Effector CD8-positive, alpha-beta T cell (primary cell): ENCODE results near the gene CTDP1.
"Not testable (repeated sequence)": the region's sequence is repeated elsewhere in the genome, so short reads cannot be mapped to it uniquely, and the experiment has no call there.

ENCODE experiments used
- DNase-seq: peaks from one replicate; lab custom pipeline; 2025; lab: John Stamatoyannopoulos, UW

The CTDP1 gene

GRCh38 chr18:79682481-79682880 is 2.9 kb downstream of the CTDP1 start:
- DNase-seq, result no peak

DNA sequence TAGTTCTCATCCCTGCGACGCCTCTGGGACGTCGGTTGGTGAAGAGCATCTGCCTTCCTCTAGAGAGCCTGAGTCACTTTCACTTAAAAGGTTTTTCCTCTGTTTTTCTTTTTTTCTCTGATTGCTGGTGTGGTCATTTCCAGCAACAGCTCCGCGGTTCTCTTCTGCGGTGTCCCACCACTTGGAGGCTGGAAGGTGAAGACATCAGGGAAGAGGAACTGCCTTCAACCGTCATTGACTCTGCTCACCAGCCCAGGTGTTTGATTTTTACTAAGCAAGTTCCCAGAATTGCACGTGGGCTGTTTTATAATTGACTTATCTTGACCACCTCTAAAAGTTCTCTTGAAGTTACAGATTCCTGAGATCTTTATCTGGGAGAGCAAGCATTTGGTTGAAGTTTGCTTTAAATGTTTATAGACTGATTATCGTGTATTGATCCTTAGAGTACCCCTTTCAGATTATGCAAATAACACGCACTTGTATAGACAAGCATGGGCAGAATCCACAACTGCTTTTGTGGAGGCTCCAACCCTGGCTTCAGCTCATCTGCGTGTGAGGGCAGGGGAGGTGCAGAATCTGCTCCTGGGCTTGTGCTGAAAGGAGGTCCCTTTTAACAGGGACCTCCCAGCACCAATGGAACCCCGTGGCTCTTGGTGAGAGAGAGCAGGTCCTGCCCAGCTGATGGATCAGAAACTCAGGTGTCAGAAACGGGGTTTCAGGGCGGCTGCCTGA is 3.5 kb downstream of the CTDP1 start:
- no peak for DNase-seq

GRCh38 chr18:79683626-79684282 is 4.2 kb downstream of the CTDP1 start:
- DNase-seq, result no peak

GRCh38 chr18:79684283-79684631 is 4.7 kb downstream of the CTDP1 start:
- no peak for DNase-seq

DNA sequence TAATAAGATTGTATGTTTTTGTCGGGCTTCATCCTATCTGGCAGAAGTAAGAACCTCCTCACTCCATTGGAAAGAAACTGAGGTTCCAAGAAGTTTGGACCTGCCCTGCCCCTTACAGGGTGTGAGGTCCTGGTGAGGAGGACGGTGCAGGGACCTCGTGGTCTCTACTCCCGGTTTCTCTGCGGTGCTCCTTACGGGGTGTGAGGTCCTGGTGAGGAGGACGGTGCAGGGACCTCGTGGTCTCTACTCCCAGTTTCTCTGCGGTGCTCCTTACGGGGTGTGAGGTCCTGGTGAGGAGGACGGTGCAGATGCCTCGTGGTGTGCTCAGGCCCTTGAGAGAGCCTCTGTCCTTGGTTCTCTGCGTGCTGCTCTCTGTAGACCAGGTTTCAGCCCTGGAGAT is 5.2 kb downstream of the CTDP1 start:
- no peak for DNase-seq

GRCh38 chr18:79685281-79685680 is 5.7 kb downstream of the CTDP1 start:
- no peak for DNase-seq

GRCh38 chr18:79685971-79686370 is 6.4 kb downstream of the CTDP1 start:
- no peak for DNase-seq

DNA sequence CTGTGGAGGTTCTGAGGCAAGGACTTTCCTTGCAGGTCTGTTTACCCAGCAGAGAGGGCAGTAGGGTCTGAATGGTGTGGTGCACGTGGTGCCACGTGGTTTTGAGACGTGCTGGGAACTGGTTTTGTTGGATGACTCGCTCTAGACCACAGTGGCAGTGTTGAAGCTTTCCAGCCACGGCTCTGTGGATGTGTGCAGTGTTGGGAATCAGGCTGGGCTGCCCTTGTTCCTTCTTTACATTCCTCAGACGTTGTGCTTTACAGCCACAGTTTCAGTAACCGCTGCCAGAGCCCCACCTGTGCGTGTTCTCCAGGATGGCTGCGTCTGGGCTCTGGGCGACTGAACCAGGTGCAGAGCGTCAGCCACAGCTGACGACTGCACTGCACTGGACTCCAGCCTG is 8.2 kb downstream of the CTDP1 start:
- no peak for DNase-seq

DNA sequence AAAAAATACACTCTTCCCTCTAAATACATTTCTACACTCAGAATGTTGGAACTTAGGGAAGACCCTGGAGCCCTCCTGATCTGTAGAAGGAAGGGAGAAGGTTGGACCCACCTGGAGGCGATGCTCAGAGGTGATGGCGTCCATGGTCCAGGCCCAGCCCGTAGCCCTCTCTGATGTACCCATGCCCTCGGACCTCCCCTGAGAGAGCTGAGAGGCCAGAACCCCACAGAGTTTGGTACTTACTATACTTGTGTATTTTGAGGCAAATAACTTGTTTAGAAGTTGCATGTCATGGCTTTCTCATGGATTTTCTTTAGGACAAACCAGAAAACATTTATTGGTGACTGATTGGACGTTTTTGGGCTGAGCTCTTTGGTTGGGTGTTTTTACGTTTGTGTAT is 10.5 kb downstream of the CTDP1 start:
- no peak for DNase-seq

DNA sequence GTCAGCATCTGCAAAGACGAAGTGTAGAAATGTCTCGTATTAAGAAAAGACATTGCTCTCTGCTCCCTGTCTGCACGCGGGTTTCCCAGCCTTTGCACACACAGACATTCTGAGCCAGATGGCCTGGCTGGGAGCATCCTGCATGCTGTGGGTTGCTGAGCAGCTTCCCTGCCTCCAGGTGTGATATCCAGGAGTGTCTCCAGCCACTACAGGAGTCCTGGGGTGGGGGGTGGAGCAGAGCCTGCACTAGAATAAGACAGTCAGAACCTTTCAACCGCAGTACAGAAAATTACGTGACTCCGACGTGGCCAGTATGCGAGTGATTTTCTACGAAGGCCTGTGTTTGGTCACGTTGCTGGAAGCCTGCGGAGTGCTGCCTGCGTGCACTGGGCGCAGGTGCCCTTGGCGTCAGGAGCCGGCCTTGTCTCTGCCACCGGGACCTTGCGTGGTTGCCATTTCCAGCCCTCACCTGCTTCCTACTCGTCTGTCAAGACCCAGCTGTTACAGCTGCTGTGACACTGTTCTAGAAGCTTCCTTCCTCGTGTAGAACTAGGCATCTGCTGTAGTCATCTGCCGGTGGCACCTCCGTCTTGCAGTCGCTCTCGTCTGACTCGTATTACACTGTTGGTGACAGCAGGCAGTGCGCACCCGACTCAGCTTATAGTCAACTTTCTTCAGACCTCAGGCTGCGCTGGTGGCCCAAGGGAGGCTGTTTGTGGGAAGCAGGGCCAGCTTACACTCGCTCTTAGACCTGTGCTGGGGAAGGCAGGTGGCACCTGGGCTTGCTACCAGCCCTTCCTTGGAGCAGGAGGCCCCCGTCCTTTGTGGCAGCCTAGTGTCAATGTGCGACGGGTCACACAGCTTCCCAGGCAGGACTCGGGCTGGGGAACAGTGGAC is 11.2 kb downstream of the CTDP1 start:
- no peak for DNase-seq

DNA sequence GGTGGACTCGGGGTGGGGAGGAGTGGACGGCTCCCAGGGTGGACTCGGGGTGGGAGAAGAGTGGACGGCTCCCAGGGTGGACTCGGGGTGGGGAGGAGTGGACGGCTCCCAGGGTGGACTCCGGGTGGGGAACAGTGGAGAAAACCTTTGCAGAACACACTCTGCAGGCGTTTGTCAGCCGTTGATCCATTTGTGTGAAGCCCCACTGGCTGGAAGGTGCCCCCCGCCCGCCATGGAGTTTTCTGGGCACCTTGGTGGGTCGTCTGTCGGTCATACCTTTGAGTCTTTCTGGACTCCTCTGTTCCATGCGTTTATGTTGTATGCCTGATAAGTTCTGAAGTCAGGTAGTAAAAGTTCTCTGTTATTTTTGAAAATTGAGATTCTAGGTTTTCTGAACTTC is 12.5 kb downstream of the CTDP1 start:
- DNase-seq, result no peak

- DNase-seq, result no peak
Measured at GRCh38 chr18:79692886-79693285, 13.3 kb downstream of the CTDP1 start.

DNA sequence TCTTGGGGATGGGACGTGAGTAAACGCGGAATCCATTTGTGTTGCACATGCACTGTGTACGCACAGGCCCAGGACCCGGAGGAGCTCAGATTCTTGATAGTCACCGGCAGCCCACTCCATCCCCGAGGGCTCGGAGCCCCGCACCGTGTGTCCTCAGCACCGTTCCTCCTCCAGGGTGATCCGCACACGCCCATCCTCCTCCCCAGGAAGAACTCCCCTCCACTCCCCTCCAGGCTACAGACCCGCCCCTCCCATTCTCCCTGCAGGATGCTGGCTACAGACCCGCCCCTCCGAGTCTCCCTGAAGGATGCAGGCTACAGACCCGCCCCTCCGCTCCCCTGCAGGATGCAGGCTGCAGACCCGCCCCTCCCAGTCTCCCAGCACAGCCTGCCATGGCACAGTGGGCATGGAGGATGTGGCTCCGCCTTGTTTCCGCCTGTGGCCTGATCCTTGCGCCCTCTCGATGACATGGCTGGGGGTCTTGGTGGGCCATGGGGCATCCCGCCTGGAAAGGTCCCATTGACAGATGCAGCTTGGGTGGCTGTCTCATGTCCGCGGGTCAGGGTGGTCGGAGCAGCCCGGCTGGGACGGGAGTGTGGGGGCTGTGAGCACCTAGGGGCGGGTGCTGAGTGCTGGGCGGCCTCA is 14.1 kb downstream of the CTDP1 start:
- DNase-seq, result no peak

GRCh38 chr18:79694206-79694894 is 14.7 kb downstream of the CTDP1 start:
- not testable (repeated sequence) for DNase-seq

DNA sequence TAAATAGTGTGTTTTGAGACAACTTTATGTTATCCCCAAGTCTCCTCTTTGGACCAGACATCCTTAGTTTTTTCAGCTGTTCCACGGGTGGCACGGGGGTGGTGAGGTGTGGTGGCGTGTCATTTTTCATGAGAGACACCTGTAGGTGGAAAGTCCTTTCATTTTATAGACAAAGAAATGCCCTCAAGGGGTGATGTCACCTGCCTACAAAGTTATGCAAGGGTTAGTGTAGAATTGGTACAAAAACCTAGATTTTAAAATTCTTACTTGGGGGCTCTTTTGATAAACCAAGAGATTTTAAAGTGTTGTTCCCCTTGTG is 15.3 kb downstream of the CTDP1 start:
- DNase-seq, result no peak

DNA sequence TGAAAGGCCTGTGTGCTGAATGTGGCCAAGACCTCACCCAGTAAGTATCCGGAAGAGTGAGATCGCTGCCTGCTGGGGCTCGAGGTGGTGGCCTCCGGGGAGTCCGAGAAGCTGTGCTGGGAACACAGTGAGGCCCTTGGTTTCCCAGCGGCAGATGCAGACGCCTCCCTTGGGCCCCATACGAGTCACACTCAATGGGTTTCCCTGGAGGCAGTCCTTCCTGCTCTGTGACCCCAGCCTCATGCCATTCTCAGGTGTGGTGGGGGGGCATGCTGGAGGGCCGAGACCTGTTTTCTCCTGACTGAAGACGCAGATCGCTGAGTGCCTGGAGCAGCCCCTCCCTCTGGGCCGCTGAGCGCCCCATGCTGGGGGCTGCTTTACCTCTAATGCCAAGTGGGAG is 15.7 kb downstream of the CTDP1 start:
- no peak for DNase-seq

DNA sequence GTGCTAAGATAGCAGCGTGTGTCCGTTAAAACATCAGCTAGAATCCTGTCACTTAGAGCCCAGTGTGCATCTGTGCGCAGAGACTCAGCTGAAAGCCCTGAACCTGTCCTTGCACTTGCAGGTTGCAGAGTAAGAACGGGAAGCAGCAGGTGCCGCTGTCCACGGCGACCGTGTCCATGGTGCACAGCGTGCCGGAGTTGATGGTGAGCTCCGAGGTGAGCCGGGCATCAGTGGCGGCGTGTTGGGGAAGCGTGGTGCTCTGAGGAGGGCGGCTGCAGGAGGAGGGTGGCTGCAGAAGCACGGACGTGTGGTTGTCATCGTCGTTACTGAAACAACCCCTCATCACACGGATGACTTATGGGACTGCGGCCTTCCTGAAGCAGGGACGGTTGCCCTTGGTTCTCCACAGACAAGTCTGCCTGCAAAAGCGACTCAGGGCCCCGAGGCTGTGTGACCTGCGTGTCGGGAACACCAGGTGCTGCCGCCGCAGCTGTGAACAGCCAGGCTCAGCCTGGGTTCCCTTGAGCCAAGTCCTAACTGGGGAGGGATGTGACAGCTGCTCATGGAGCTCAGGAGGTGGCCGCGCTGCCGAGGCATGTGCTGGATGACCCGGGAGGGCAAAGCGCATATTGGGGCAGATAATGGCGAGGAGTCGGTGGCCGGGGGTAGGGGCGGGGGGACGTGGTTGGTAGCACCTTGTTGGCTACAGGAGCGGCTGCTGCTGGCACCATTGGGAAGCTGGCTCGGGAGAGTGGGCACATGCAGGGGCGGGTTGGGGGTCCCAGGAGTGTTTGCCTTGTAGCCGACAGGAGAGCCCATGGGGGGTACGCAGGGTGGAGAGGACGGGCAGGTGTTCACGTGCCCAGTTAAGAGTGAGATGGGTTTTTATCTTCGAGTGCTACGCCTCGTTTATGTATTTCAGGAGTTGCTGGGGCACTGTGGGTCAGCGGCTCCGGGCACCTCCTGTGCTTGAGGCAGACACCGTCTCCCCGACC is 16.6 kb downstream of the CTDP1 start:
- no peak for DNase-seq

GRCh38 chr18:79697178-79697577 is 17.6 kb downstream of the CTDP1 start:
- no peak for DNase-seq

- DNase-seq, result no peak
Measured at GRCh38 chr18:79697976-79698375, 18.4 kb downstream of the CTDP1 start.

DNA sequence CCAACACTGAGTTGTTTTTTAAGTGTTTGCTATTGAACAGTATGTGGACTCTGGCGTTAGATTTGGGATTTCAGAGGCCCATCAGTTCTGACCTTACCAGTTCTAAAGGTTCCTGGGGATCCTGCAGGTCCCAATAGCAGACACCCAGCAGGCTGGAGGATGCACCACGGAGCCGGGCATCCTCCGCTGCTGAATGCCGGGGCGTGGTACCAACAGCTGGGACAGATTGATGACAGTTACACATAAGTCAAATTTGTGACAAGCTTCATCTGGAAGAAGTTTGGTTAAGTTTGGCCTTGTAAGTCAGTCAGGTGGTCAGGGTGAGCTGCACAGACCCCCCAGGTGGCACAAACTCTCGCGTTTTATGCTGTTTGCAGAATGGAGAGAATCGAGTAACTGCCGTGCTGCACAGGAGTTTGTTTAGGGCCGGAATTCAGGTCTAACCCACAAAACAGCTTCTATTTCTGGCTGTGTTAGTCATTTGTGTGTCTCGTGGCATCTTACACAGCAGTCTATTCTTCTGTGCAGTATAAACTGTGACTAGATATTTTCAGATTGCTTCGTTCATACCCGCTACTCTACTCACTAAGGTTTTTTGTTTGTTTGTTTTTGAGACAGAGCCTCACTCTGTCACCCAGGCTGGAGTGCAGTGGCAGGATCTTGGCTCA is 19.2 kb downstream of the CTDP1 start:
- no peak for DNase-seq
